Left lung (tissue), 10 donors: ENCODE data around the gene USP14. TPM values are rescaled to one million over a fixed set of nuclear protein-coding genes. Genes with fewer than 3 reads are reported as not detected.

Experiments
- ATAC-seq: fragments of 200-7000 bp; cut with Tn5 transposase; one replicate; pipeline ENCODE4 v1.9.1; 2020; ENCODE audit warnings: moderate library complexity
- DNase-seq, 4 donors: peaks; one replicate each; pipeline ENCODE4 v3.0.0-alpha.2; 2013 to 2020
- H3K27ac ChIP-seq, 2 donors: fragments of 200-600 bp; sonication (generic) in 1 of 2; one replicate each; pipeline versions ENCODE4 v1.5.0 to v1.8.0; 2020 to 2021
- H3K27me3 ChIP-seq, 2 donors: fragments of 200-600 bp; sonication (generic) in 1 of 2; one replicate each; pipeline versions ENCODE4 v1.5.0 to v1.8.0; 2020 to 2021
- H3K36me3 ChIP-seq, 2 donors: fragments of 200-600 bp; sonication (generic) in 1 of 2; one replicate each; pipeline versions ENCODE4 v1.5.0 to v1.8.0; 2020 to 2021
- H3K4me1 ChIP-seq, 2 donors: fragments of 200-600 bp; one replicate each; pipeline ENCODE4 v1.8.0; 2021
- H3K4me3 ChIP-seq, 2 donors: fragments of 200-600 bp; sonication (generic) in 1 of 2; one replicate each; pipeline versions ENCODE4 v1.5.0 to v1.8.0; 2020 to 2021; ENCODE audit warnings: mild to moderate bottlenecking in 1 of 2
- H3K9me3 ChIP-seq, 2 donors: fragments of 200-600 bp; sonication (generic) in 1 of 2; one replicate each; pipeline versions ENCODE4 v1.5.0 to v1.8.0; 2020 to 2021
- intact Hi-C, 2 donors: fragments of 100-400 bp; cut with DNase I; formaldehyde crosslinking; loops; one replicate each; pipeline versions ENCODE4 v1.11.2 to v1.14.2; 2022
- polyA plus RNA-seq, 6 donors: library from polyadenylated mRNA; unstranded; fragments of 120-200 nt; gene quantifications; one replicate each; pipeline ENCODE4 v1.2.1, GENCODE V29; 2013; ENCODE audit not compliant: insufficient read length in 6 of 6
- total RNA-seq, 2 donors: library from RNA; stranded (reverse); fragmentation: NEBNext Ultra II Directional; extraction: Animal tissue kit (Norgen Biotek cat#: 25700); gene quantifications; one replicate each; pipeline ENCODE4 v1.2.1, GENCODE V29; 2021
- TF ChIP-seq, protein P1 (sequence below), 2 donors: fragments of 200-600 bp; sonication (generic) in 1 of 2; IDR thresholded peaks; one replicate each; pipeline versions ENCODE4 v1.5.0 to v1.8.0; 2021; ENCODE audit warnings: antibody characterized with exemption in 2 of 2
- donor health status: DM: no; HTN: yes; CAD: no.
- donor health status: DM: no; HTN: no; CAD: no.

Gene USP14
- total and polyA plus RNA-seq, 8 donors: 45.5 to 59.7 (median 48.8) TPM

DNA sequence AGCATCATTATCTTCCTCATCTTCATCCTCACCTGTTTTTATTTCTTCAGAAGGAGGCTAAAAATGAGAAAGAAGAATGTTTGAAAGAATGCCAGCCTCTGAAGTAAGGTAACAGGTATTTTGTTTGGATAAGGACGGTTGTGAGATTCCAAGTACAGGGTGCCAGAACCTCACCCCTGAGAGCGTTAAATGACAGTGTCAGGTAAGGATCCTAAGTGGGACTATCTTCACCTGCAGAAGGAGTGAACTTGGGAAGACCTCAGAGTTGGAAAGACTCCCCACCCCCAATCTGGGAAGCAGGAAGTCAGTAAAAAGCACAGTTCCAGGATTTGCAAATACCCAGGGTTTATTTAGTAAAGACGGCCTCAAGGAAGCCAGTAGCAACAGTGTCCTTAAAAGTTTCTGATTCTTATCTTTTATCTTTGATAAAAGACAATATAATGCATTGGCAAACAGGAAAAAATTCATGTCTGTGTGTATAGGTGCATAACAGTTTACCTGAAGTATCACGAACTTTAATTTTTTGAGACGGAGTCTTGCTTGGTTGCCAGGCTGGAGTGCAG lies 57.2 kb downstream of the USP14 start:
- no peak overlapping the region for H3K27ac ChIP-seq
- no peak for ATAC-seq
- no peaks in the 10 kb centered on the region for H3K4me1 ChIP-seq
- H3K9me3 ChIP-seq: no peaks in the 10 kb centered on the region
- intact Hi-C loops: no loop called here
- DNase-seq: no peak
- TF ChIP-seq, protein P1, sequence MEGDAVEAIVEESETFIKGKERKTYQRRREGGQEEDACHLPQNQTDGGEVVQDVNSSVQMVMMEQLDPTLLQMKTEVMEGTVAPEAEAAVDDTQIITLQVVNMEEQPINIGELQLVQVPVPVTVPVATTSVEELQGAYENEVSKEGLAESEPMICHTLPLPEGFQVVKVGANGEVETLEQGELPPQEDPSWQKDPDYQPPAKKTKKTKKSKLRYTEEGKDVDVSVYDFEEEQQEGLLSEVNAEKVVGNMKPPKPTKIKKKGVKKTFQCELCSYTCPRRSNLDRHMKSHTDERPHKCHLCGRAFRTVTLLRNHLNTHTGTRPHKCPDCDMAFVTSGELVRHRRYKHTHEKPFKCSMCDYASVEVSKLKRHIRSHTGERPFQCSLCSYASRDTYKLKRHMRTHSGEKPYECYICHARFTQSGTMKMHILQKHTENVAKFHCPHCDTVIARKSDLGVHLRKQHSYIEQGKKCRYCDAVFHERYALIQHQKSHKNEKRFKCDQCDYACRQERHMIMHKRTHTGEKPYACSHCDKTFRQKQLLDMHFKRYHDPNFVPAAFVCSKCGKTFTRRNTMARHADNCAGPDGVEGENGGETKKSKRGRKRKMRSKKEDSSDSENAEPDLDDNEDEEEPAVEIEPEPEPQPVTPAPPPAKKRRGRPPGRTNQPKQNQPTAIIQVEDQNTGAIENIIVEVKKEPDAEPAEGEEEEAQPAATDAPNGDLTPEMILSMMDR (IDR thresholded peaks at IDR 0.05): no peak
- H3K36me3 ChIP-seq: peaks cover 0 to 84% of the 10 kb centered on the region in 2 donors
- H3K4me3 ChIP-seq: no peak overlapping the region
- no peaks in the 10 kb centered on the region for H3K27me3 ChIP-seq

DNA sequence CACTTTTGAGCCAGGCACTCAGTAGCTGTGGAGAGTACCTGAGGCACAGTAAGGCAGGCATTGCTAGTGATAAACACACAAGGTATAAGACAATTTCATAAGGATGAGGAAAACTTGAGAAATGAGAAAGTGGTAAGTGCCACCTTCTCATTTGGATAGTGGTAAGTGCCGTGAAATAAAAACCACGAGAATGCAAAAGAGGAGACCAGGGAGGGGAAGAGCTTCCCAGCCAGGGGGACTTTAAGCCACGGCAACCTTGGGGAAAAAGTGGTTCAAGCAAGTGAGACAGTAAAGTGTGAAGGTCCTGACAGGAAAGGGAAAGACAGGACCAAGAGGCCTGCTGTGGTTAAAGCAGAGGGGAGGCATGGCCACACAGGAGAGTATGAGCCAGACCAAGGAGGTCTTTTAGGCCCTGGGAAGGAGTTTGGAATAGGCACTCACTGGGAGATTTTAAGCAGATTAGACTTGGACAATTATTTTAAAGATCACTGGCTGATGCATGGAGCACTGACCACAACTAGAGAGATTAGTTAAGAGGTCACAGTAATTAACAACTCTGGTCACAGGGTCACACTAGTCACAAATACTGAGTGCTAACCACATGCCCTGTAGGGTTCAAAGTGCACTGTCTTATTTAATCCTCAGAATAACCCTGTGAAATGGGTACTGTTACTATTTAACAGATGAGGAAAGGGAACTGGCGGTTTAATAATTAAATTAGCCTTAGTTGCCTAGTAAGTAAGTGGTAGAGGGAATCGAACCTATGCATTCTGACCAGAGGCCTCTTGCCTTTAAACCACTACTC lies 59.4 kb downstream of the USP14 start:
- ATAC-seq (no peak), DNase-seq (no peak)
- TF ChIP-seq, protein P1 (IDR thresholded peaks at IDR 0.05): no peak
- peaks cover 0 to 72% of the 10 kb centered on the region in 2 donors for H3K36me3 ChIP-seq
- intact Hi-C loops: no loop called here
- H3K9me3 ChIP-seq: no peaks in the 10 kb centered on the region
- H3K27ac ChIP-seq: no peak overlapping the region
- no peaks in the 10 kb centered on the region for H3K4me1 ChIP-seq
- no peaks in the 10 kb centered on the region for H3K27me3 ChIP-seq
- H3K4me3 ChIP-seq: no peak overlapping the region

DNA sequence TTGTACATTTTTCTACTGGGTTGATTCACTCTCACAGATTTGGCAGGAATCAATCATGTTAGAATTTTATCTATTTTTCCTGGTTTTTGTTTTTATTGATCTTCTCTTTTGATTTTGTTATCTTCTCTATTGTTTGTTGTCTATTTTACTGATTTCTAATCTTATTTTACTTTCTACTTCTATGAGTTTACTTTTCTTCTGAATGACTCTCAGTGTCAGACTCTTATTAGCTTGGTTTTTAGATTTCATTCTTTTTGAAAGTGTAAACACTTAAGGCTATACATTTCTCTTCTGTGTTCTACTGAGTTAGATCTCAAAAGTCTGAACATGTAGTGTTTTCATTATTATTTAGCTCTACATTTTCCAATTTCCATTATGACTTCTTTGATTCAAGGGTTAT lies 62.4 kb downstream of the USP14 start:
- Histone ChIP-seq H3K36me3 (peaks cover 0 to 72% of the 10 kb centered on the region in 2 donors), H3K9me3 (no peaks in the 10 kb centered on the region), H3K4me3 (no peak overlapping the region), H3K27me3 (no peaks in the 10 kb centered on the region), H3K4me1 (no peaks in the 10 kb centered on the region), H3K27ac (no peak overlapping the region)
- TF ChIP-seq, protein P1 (IDR thresholded peaks at IDR 0.05): no peak
- intact Hi-C loops: no loop called here
- ATAC-seq (no peak), DNase-seq (no peak)

DNA sequence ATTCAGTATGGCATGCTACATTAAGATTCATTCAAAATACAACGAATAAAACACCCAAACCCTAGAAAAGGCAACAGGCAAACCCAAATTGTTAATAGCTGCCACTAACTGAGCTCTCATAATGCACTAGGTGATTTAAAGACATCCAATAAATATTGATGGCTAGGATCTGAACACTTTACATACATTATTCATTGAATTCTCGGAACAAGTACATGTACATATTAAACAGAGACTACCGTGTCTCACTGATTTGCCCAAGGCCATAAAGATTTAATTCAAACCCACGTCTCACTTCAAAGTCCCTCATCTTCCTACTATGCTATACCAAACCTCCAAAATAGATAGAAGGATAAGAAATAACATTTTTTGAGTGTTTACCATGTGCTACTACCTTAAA lies 67.4 kb downstream of the USP14 start:
- DNase-seq (no peak), ATAC-seq (no peak)
- intact Hi-C loops: no loop called here
- H3K4me1 ChIP-seq: no peaks in the 10 kb centered on the region
- H3K27me3 ChIP-seq: no peaks in the 10 kb centered on the region
- H3K4me3 ChIP-seq: no peak overlapping the region
- no peak overlapping the region for H3K27ac ChIP-seq
- TF ChIP-seq, protein P1 (IDR thresholded peaks at IDR 0.05): no peak
- H3K36me3 ChIP-seq: peaks cover 0 to 61% of the 10 kb centered on the region in 2 donors
- H3K9me3 ChIP-seq: no peaks in the 10 kb centered on the region

DNA sequence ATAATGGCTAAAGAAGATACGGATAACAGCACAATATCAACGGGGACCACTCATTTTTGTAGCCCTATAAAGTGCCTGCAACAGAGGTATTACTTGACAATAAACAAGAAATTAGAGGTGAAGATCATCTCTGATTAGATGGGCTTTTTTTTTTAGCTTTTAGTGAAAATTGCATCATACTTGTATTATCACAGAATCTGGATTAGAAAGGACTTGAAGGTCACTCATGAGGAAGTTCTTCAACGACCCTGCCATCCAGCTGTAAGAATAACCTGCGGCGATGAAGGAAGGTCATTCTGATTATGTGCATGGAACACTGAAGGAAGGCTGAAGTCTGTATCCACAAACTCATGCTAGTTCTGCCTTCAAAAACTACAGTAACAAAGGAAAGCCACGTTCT lies 69.0 kb downstream of the USP14 start:
- ATAC-seq (no peak), DNase-seq (no peak)
- H3K9me3 ChIP-seq: no peaks in the 10 kb centered on the region
- intact Hi-C loops: no loop called here
- H3K27ac ChIP-seq: no peak overlapping the region
- H3K4me3 ChIP-seq: no peak overlapping the region
- no peaks in the 10 kb centered on the region for H3K4me1 ChIP-seq
- TF ChIP-seq, protein P1 (IDR thresholded peaks at IDR 0.05): no peak
- no peaks in the 10 kb centered on the region for H3K27me3 ChIP-seq
- H3K36me3 ChIP-seq: peaks cover 0 to 55% of the 10 kb centered on the region in 2 donors
